GM18870 (cell line): ENCODE data around the gene ASXL2.
"Not testable (repeated sequence)": the region's sequence is repeated elsewhere in the genome, so short reads cannot be mapped to it uniquely, and the experiment has no call there.

Source experiments
- ATAC-seq: cut with Tn5 transposase; IDR thresholded peaks from one replicate; pipeline ENCODE4 v1.9.1; 2021; ENCODE audit warnings: moderate library complexity; ENCODE audit not compliant: unreplicated experiment

Gene ASXL2

DNA sequence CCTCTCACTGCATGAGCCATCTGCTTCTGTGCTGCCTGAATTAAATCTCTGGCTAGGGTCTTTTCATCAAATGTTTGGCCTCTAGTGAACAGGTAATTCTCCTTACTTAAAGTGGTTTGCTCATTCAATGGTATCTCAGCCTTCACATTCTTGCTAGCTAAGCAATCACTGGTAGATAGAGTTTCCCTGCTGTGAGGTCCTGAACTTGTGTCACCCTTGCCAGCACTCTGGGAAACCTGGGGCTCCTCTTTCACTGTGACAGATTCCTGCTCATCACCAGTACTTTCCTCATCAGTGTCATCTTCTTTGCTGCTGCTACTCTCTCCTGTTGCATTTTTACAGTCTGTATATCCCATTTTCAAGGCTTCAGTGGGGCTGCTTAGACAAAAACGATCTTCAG, 135.8 kb downstream of the ASXL2 start:
- no peak for ATAC-seq

DNA sequence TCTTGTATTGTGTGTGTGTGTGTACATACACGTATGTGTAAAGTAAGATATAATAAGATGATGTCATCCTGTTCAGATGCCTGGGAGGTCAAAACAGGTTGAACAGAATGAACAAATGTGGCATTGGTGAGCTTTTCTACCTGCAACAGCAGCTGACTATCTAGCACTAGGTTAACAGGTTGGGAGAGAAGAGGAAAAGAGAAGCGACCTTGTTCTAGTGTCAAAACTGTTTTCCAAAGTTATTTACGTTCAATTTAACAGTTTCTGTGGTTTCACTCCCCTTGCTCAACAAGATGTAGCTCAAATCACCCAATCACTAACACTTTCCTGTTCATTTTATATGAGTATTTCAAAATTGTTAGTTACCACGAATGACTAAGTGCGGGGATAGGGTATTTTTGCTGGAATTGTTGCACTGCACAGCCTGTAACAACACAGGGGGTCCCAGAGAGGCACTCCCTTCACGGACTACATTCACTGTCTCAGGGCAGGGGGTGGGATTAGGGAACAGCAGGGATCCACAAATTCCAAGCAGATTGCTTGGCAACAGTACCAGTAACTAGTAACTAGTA, 137.4 kb downstream of the ASXL2 start:
- no peak for ATAC-seq

DNA sequence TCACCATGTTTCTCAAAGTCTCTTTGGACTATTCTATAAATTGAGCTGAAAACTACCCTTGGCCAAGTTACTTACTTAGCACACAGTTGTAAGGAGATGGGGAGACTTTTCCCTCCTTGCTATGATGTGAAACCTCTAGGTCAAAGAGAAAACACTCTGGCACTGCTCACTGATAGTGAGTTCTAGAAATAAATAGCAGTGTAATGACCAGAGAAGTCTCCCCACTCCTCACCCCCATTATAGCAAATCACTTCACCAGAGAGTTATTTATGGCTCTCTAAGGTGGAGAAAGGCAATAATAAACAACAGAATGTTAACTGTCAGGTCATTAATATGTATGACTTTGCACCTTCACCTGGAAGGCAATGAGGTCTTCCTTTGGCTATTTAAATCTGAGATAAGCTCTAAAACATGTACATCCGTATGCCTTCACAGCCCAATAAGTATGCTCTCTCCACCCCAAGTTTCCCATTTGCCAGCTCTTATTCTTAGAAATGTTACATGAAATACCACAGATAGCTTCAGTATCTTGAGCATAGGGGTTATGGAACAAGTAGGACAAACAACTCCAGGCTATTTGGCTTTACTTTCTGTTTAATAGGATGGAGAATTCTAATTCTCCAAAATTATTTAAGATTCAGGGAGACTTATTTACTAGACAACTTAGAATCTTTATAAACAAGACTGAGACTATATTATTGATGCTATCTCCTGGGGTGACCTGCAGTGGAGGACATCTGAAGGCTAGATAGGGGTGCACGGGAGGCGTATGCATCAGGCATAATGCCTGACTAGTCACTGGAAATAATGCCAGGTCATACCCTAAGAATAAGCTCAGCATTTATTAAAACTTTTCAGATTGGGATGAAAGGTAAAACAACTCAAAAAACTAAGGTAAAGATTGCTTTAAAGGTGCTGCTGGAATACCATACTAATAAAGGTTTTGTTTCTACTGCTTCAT, 139.6 kb downstream of the ASXL2 start:
- ATAC-seq, result no peak

DNA sequence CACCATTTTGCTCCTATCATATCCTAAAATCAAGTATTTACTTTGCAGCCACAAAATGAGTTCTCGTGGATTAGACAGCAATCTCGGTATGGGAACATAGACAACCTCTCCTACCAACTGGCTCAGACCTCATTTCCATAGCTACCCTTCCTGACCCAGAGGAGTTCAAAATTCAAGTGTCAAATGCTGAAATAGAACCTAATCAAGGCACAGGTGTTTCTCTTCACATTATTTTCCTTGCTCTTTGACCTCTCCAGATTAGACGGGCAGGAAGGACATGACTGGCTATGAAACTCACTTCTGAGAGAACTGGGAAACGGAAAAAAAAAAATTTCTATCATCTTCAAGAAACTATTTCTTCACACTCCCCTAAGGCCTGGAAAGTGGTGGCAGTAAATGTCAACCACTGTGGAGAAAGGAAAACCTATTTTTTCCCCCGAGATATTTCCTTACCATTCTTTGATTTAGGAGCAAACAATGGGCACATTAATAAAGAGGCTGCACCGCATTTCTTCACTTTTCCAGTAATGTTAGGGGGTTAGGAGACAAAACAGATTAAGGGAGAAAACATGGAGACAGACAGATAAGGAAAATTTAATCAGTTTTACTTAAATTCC, 141.3 kb downstream of the ASXL2 start:
- ATAC-seq, result no peak

DNA sequence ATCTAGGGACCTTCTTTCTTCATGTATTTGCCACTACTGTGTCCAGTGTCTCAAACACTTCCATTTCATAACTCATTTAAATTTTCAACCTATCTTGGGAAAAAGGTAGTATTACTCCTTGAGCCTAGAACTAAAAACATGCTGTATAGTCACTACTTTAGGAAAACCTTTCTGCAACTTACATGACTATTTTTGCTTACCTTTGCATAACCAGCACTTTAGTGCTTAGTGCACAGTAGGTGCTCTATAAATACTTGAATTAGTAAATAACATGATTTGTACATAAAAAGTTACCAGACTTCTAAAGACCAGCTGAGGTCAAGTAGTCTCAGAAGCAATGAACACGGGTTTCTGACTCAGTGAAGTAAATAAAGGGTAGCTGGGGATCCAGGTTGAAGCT, 142.5 kb downstream of the ASXL2 start:
- no peak for ATAC-seq

DNA sequence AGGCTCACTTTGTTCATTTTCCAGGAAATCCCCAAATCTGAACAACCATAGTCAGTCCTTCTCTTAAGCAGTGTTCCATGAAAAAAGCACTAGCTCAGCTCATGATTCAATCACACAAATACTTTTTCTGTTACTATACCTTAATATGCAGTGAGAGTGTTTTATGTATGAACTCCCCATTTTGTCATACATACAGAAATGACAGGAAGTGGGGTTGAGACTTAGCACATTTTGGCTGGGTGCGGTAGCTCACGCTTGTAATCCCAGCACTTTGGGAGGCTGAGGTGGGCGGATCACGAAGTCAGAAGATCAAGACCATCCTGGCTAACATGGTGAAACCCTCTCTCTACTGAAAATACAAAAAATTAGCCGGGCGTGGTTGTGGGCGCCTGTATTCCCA, 149.7 kb downstream of the ASXL2 start:
- ATAC-seq, result no peak

DNA sequence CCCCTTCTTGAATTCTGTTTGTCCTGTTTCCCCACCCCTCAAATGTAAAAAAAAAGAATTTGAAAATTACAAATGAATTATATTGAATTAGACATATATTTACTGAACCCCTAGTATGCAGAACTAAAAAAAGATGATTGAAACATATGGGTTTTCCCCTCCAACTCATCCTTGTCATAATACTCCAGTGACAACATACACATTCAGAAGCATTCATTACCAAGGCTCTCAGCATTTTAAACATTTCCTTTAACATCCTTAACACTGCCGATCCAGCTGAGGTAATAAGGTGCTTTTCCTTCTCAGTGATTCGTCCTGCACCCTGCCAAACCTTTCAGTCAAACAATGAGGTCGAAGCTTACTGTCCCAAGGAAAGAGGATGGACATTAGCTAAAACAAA, 151.8 kb downstream of the ASXL2 start:
- ATAC-seq, result no peak

DNA sequence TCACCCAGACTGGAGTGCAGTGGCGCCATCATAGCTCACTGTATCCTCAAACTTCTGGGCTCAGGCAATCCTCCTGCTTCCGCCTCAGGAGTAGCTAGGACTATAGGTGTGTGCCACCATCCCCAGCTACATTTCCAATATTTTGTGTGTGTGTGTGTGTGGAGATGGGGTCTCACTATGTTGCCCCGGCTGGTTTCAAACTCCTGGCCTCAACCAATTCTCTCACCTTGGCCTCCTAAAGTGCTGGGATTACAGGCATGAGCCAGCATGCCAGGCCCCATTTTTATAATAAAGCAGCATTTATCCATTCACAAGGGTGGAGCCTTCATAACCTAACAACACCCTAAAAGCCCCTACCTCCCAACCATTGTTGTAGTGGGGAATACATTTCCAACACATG, 152.4 kb downstream of the ASXL2 start:
- ATAC-seq, result no peak

DNA sequence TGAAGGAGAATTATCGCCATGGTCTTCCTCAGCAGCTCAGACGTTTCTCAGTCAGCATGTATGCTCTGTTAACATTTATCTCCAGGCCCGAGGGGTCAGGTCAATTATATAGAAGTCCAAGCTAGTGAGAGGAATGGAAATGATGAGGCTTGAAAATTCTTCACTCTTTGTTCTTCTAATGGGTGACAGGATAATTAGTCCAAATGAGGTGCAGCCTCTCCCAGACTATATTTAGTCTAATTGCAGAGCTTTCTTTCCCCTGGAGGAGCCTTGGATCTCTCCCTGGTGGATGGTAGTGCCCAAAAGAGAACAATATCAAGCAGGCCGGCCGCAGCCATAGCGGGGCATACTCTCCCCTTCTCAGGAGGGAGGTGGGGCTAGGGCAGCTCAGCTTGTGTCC, 153.5 kb downstream of the ASXL2 start:
- no peak for ATAC-seq

DNA sequence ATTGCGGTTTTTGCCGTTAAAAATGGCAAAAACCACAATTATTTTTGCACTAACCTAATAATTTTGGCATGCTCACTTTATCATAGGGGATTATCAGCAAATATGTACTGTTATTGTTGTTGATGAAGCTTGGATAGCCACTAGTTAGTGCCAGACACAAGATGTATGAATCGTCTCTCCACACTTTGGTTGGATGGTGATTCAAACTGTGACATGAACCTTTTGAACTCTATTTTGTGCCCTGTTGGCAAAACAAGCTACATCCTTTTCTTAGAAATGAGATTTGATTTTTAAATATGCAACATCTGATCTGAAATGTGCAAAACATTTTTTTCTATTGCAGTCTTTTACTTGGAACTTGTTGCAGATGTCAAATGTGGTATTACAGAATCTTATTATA, 156.1 kb downstream of the ASXL2 start:
- ATAC-seq, result no peak

DNA sequence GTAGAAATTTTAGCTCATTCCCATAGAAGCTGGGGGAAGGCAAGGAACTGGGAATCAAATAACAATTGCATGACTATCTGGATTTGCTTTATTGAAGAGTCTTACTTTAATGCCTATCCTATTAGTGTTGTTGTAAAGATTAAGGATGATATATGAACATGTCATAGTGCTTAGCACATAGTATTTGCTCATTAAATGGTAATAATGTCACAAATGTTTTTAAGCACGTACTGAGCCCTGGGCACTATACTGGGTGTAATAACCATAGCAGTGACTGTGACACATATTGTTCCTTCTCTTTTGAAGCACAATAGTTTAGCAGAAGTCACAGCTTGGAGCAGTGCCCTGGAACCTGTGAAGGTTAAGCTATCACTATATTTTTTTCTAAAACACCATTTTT, 157.7 kb downstream of the ASXL2 start:
- no peak for ATAC-seq

DNA sequence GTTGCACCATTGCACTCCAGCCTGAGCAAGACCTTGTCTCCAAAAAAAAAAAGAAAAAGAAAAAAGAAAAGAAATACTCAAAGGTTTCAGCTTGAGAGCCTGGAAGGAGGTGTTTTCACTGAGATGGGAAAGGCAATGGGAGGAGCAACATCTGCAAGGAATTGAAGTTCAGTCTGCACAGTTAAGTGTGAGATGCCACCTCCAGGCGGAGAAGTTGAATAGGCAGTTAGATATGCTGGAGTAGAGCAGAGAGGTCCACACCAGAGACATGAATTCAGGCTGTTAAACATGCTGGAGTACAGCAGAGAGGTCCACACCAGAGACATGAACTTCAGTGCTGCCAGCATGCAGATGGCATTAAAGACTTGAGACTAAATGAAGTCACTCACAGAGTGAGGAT, 163.5 kb downstream of the ASXL2 start:
- no peak for ATAC-seq

DNA sequence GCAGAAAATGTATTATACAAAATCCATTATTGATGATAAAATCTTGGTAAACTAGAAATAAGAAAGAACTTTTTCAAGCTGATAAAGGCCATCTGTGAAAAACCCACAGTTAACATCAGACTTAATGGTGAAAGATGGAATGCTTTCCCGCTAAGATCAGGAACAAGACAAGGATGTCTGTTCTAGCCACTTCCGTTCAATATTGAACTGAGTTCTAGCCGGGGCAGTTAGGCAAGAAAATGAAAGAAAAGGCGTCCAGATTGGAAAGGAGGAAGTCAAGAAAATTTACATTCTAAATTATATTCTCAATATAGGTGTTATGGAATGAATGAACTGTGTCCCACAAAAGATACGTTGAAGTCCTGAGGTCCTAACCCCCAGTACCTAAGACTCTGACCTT, 165.8 kb downstream of the ASXL2 start:
- ATAC-seq, result no peak

DNA sequence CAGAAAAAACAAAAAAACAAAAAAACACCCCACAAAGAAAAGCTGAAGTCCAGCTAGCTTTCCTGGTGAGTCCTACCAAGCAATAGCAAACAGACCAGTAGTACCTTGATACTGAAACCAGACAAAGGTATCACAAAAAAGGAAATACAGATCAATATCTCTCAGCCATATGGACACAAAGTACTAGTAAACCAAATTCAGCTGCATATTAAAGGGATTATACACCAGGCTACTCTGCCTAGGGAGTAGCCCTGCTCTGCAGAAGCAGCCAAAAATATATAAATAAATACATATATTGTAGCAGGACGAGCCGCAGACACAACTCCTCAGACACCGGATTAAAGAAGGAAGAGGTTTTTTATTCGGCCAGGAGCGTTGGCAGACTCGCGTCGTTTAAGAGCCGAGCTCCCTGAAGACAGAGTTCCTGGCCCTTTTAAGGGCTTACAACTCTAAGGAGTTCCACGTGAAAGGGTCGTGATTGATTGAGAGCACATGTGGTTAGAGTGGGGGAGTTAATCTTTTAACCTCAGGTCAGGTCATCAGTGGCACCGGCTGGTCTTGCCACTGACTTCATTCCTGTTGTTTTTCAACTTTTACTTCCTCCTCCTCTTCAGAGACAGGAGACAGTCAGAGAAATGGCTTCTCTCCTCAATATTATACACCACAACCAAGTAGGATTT, 166.5 kb downstream of the ASXL2 start:
- ATAC-seq, result no peak

DNA sequence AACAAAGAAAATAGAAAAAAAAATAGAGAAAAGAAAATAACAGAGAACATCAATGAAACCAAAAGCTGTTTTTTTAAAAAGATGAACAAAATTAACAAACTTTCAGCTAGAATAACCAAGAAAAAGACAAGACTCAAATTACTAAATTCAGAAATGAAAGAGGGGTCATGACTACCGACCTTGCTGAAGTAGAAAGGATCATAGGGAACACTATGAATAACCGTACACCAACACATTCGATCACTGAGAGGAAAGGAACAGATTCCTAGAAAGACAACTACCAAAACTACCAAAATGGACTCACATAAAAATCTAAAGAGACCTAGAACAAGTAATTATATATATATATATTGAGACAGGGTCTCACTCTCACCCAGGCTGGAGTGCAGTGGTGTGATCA, 167.5 kb downstream of the ASXL2 start:
- ATAC-seq, result no peak

DNA sequence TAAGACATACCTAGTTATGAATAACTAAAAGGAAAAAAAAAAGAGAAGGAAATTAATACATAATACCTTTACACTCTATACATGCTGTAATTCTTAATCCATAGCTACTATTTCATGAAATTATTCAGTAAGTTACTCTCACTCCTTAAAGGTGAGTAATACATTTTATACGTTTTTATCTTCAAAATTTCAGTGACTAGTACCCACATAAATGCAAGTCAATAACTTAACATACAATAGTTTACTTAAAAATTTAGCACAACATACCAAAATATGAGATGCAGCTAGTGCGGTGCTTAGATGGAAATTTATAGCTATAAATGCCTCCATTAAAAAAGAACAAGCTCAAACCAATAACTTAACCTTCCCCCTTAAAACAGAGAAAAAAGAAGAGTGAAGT, 168.9 kb downstream of the ASXL2 start:
- no peak for ATAC-seq

DNA sequence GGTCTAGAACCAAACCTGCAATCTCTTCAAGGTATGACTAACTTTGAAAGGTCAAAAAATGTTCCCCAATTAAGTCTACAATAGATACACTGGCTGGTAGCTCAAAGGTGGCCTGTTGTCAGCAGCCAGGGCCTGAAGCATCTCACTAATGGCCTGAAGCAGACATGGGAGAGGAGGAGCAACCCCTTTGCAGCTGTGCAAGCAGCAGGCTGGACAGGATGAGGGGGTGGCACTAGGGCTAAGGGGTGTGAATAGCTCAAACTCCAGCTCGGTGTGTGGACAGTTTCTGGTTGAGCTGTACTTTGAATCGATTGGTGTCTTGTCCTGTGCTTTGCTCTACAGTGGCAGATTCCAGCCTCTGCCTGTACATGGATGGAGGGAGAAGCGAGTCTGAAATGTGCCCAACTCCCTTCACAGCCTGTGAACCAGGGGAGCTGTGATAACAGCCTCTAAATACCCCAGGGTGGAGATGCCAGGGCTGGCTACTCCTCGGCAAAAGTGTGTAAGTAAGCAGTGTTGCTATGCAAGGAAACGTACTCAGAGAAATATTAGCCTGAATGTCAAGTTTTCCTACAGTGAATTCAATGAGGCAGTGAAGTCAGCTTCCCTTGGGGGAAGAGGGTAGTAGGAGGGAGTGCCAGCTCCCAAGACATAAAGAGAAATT, 170.2 kb downstream of the ASXL2 start:
- no peak for ATAC-seq

DNA sequence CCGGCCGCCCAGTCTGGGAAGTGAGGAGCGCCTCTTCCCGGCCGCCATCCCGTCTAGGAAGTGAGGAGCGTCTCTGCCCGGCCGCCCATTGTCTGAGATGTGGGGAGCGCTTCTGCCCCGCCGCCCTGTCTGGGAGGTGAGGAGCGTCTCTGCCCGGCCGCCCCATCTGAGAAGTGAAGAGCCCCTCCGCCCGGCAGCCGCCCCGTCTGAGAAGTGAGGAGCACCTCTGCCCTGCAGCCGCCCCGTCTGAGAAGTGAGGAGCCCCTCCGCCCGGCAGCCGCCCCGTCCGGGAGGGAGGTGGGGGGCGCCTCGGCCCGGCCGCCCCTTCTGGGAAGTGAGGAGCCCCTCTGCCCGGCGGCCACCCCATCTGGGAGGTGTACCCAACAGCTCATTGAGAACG, 172.7 kb downstream of the ASXL2 start:
- ATAC-seq, result not testable (repeated sequence)

DNA sequence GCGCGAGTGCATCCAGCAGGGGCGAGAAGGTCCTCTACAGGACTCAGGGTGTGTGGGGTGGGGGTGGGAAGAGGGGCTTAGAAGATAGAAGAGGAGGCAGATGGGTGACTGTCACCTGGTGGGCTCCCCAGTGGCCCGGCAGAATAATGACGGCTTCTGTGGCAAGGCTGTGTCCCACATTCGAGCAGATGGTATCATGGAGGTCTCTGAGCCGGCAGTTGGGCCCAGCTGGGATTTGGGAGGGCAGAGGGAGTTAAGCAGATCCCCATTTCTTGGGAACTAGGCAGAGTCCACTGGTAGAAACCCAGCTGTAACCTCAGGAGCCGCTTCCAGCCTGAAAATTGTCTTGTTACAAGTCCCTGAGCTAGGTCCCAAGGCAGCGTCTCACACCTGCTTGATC, 176.5 kb downstream of the ASXL2 start:
- no peak for ATAC-seq

DNA sequence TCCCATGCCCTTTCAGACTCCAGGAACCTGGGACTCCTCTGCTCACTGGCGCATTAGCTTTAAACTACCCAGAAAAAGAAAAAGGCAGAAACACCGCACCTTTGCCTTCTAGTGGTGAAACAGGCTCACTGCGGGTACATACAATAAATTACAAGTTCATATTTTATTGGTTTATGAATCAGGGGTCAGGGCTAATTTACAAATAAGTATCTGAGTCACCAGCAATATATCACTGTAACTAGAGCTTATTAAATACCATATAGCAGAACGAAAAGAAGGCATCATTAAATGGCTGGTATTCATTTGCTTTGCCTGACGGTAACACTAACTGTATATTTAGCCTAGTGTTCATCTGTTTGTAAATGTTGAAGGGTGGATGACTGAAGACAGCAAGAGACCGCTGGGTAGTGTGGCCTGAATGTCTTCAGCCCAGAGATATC, 178.0 kb downstream of the ASXL2 start:
- no peak for ATAC-seq

DNA sequence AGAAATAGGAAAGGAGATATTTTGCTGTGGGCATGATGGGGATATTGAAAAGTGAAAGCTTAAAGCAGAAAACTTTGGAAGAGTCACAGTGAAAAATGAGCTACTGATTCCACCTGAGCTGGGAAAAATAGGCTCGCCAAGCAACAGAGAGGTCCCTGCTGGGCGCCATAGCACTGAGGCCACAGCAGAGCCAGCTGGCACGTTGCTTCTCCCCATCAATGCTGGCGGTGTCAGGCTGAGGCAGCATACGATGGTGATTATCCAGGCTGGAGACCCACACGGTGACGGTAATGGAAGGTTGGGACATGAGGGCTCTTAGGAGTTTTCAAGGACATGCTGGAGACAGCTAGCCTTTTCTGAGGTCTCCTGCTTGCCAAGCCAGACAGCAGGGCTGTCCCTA, 179.1 kb downstream of the ASXL2 start:
- ATAC-seq, result no peak
